Skeletal muscle cell (primary cell): ENCODE data around the gene IFIT5.
"Not testable (repeated sequence)": the region's sequence is repeated elsewhere in the genome, so short reads cannot be mapped to it uniquely, and the experiment has no call there.

Source experiments
- DNase-seq: peaks from one replicate; pipeline ENCODE4 v3.0.0-alpha.2; 2010; ENCODE audit warnings: low read depth
- H3K4me3 ChIP-seq: 2 replicates; pipeline ENCODE4 v1.5.1; 2011; ENCODE audit warnings: low read depth, mild to moderate bottlenecking, control low read depth, low read length, moderate library complexity

Gene IFIT5

GRCh38 chr10:89414146-89414878 is at the start of gene IFIT5:
Gene IFIT5, plus strand, starts transcription at chr10:89414568. Its CDS starts 231 bp downstream, at chr10:89414799.
- DNase-seq: no peak
- peak within 1 kb of the TSS; percentile 70 for H3K4me3 ChIP-seq

- DNase-seq: no peak
- H3K4me3 ChIP-seq: no peak overlapping the region
These were observed 46.8 kb upstream of the IFIT5 start for GRCh38 chr10:89367529-89367928.

- no peak for DNase-seq
- no peak overlapping the region for H3K4me3 ChIP-seq
These were observed 46.2 kb upstream of the IFIT5 start for GRCh38 chr10:89368129-89368528.

GRCh38 chr10:89369156-89370105 is 44.9 kb upstream of the IFIT5 start:
- DNase-seq: no peak

GRCh38 chr10:89371079-89371478 is 43.3 kb upstream of the IFIT5 start:
- no peak for DNase-seq
- no peak overlapping the region for H3K4me3 ChIP-seq

More at GRCh38 chr10:89369156-89370105, 44.9 kb upstream of the IFIT5 start:
- H3K4me3 ChIP-seq: no peak overlapping the region

GRCh38 chr10:89371987-89372386 is 42.4 kb upstream of the IFIT5 start:
- no peak overlapping the region for H3K4me3 ChIP-seq
- DNase-seq: no peak

GRCh38 chr10:89373916-89374711 is 40.3 kb upstream of the IFIT5 start:
- H3K4me3 ChIP-seq: no peak overlapping the region
- DNase-seq: peak; percentile 94

GRCh38 chr10:89374713-89375141 is 39.6 kb upstream of the IFIT5 start:
- DNase-seq: no peak

GRCh38 chr10:89377705-89378637 is 36.4 kb upstream of the IFIT5 start, which contains the start of gene IFIT1B:
Gene IFIT1B, plus strand, starts transcription at chr10:89378056. Its CDS starts 80 bp downstream, at chr10:89378136.
- no peak for DNase-seq
- H3K4me3 ChIP-seq: no peak within 1 kb of the TSS

More at GRCh38 chr10:89374713-89375141, 39.6 kb upstream of the IFIT5 start:
- H3K4me3 ChIP-seq: no peak overlapping the region

GRCh38 chr10:89379103-89379502 is 35.3 kb upstream of the IFIT5 start:
- no peak overlapping the region for H3K4me3 ChIP-seq
- no peak for DNase-seq

- DNase-seq: no peak
- H3K4me3 ChIP-seq: no peak overlapping the region
These were observed 31.6 kb upstream of the IFIT5 start for GRCh38 chr10:89382757-89383156.

GRCh38 chr10:89384474-89385340 is 29.7 kb upstream of the IFIT5 start:
- no peak overlapping the region for H3K4me3 ChIP-seq
- DNase-seq: no peak

- no peak for DNase-seq
These were observed 25.6 kb upstream of the IFIT5 start for GRCh38 chr10:89388806-89389205.

GRCh38 chr10:89389254-89389653 is 25.1 kb upstream of the IFIT5 start:
- no peak for DNase-seq
- no peak overlapping the region for H3K4me3 ChIP-seq

More at GRCh38 chr10:89388806-89389205, 25.6 kb upstream of the IFIT5 start:
- no peak overlapping the region for H3K4me3 ChIP-seq

- no peak for DNase-seq
- no peak overlapping the region for H3K4me3 ChIP-seq
These were observed 23.7 kb upstream of the IFIT5 start for GRCh38 chr10:89390476-89391225.

GRCh38 chr10:89391226-89391576 is 23.2 kb upstream of the IFIT5 start:
- not testable (repeated sequence) for H3K4me3 ChIP-seq, DNase-seq
